CD4-positive, CD25-positive, alpha-beta regulatory T cell (primary cell): ENCODE results near the gene CACNA1F. TPM values are rescaled to one million over a fixed set of nuclear protein-coding genes. Genes with fewer than 3 reads are reported as not detected.

Source experiments
- ATAC-seq, 2 donors: fragments of 150-1000 bp; cut with Tn5 transposase; one replicate each; pipeline ENCODE4 v1.10.0; 2021; ENCODE audit warnings: low read depth in 2 of 2, moderate number of reproducible peaks in 2 of 2, moderate library complexity in 1 of 2
- DNase-seq, 3 donors: peaks; one replicate each; pipeline versions ENCODE4 v3.0.0 to v3.0.0-alpha.2; 2012 to 2022; ENCODE audit warnings: mixed read lengths in 1 of 3
- H3K27ac ChIP-seq: one replicate; pipeline ENCODE4 v1.7.0; 2013; ENCODE audit warnings: mild to moderate bottlenecking, low read length; ENCODE audit not compliant: insufficient read depth, poor library complexity, severe bottlenecking
- H3K27me3 ChIP-seq: one replicate; pipeline ENCODE4 v1.7.0; 2013; ENCODE audit warnings: low read length; ENCODE audit not compliant: control insufficient read depth, insufficient read depth
- H3K36me3 ChIP-seq: one replicate; pipeline ENCODE4 v1.7.0; 2013; ENCODE audit warnings: mild to moderate bottlenecking, low read length, moderate library complexity; ENCODE audit not compliant: control insufficient read depth, insufficient read depth
- H3K4me1 ChIP-seq: 2 replicates; pipeline ENCODE4 v1.7.0; 2013; ENCODE audit warnings: mild to moderate bottlenecking, low read length; ENCODE audit not compliant: insufficient read depth, control insufficient read depth, poor library complexity, severe bottlenecking
- H3K4me3 ChIP-seq: one replicate; pipeline ENCODE4 v1.7.0; 2013; ENCODE audit warnings: low read depth, mild to moderate bottlenecking, low read length, moderate library complexity
- H3K9me3 ChIP-seq, 2 experiments: 1 replicate in 1 of 2; 2 replicates in 1 of 2; pipeline ENCODE4 v1.7.0; 2013; ENCODE audit warnings: low read length in 2 of 2, mild to moderate bottlenecking in 1 of 2, moderate library complexity in 1 of 2; ENCODE audit not compliant: control insufficient read depth in 2 of 2
- H3K27ac Mint-ChIP-seq, 3 donors: one replicate each; pipeline ENCODE4 v1.8.0; 2020 to 2022; ENCODE audit warnings: mild to moderate bottlenecking in 3 of 3, mixed read lengths in 3 of 3, moderate library complexity in 2 of 3
- H3K27me3 Mint-ChIP-seq: one replicate; pipeline ENCODE4 v1.8.0; 2022; ENCODE audit warnings: mild to moderate bottlenecking, mixed read lengths
- H3K36me3 Mint-ChIP-seq: one replicate; pipeline ENCODE4 v1.8.0; 2020; ENCODE audit warnings: mixed read lengths
- H3K4me1 Mint-ChIP-seq, 4 donors: one replicate each; pipeline ENCODE4 v1.8.0; 2020 to 2022; ENCODE audit warnings: mixed read lengths in 4 of 4, mild to moderate bottlenecking in 1 of 4
- H3K4me3 Mint-ChIP-seq, 4 donors: one replicate each; pipeline ENCODE4 v1.8.0; 2020 to 2022; ENCODE audit warnings: mild to moderate bottlenecking in 4 of 4, mixed read lengths in 4 of 4, moderate library complexity in 3 of 4
- H3K9me3 Mint-ChIP-seq, 7 donors: one replicate each; pipeline ENCODE4 v1.8.0; 2020 to 2022; ENCODE audit warnings: mixed read lengths in 7 of 7, mild to moderate bottlenecking in 3 of 7, moderate library complexity in 2 of 7
- polyA plus RNA-seq, 4 donors: library from polyadenylated mRNA; unstranded; fragments of 300-500 nt; fragmentation: Illumina TruSeq; gene quantifications; one replicate each; pipeline ENCODE4 v1.2.3, GENCODE V29; 2021
- total RNA-seq: library from RNA; stranded (reverse); gene quantifications from one replicate; pipeline ENCODE4 v1.2.3, GENCODE V29; 2022

CACNA1F gene
- total and polyA plus RNA-seq, 5 donors from 2014 or later, result 0.69 TPM; not detected in 4

DNA sequence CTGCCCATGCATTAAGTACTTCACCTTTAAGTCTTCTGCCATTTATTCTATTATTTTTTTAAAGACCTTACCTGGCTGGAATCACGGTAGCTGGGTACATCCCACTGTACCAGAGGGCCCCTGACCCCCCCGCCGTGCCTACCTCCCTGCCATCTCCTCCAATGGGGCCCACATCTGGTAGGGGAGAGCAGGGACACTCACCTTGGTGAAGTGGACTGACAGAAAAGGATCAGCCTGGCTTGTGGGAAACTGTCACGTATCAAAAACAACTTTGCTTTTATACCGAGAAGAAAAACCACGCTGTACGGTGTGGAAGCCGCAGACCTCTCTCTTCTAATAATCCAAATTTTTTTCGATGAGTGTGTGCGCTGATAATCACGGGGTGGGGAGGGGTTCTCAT, 31.3 kb upstream of the CACNA1F start, which contains the start of gene FOXP3:
FOXP3 (minus strand) TSS at position 251 of the 400 bp plus-strand sequence. CDS start 6,205 bp downstream, outside the sequence.
- peaks cover 0 to 53% (median 19%) of the 10 kb centered on the region in 4 donors for H3K4me1 Mint-ChIP-seq
- ATAC-seq, result no peak
- Histone ChIP-seq H3K4me1 (peaks cover 59% of the 10 kb centered on the region), H3K4me3 (peak within 1 kb of the TSS; percentile 98), H3K27me3 (no peaks in the 10 kb centered on the region), H3K9me3 (no peaks in the 10 kb centered on the region), H3K36me3 (no peaks in the 10 kb centered on the region), H3K27ac (peak within 1 kb of the TSS; percentile 97)
- H3K36me3 Mint-ChIP-seq, result peaks cover 39% of the 10 kb centered on the region
- peak within 1 kb of the TSS; percentile 96 to 99 (median 98) for H3K27ac Mint-ChIP-seq
- H3K9me3 Mint-ChIP-seq, result peaks cover 0 to 2% (median 0%) of the 10 kb centered on the region in 7 donors
- peak in 2 of 3 donors; percentile 29 to 74 for DNase-seq
- H3K27me3 Mint-ChIP-seq, result no peaks in the 10 kb centered on the region
- H3K4me3 Mint-ChIP-seq, result peak within 1 kb of the TSS; percentile 96 to 100 (median 100)

DNA sequence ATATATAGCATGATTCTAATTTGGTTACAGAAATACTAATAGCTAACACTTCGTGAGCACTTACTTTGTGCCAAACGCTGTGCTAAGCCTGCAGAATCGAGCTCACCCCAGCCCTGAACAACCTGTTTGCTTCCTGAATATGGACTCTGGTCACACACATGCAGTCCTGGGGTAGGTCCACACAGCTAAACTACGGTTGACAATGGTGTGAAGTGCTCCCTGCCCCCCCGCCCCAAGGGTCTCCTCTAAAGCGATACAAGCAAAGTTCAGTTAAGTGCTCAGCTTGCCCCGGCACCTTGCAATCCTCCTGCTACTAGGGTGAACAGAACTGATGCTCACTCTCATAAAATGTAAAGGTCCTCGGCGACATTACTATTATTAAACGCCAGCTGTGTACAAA, 30.5 kb upstream of the CACNA1F start:
- Histone ChIP-seq H3K9me3 (no peaks in the 10 kb centered on the region), H3K27me3 (no peaks in the 10 kb centered on the region), H3K4me1 (peaks cover 66% of the 10 kb centered on the region), H3K36me3 (no peaks in the 10 kb centered on the region), H3K27ac (peak overlapping the region; percentile 97), H3K4me3 (peak overlapping the region; percentile 98)
- peak in 1 of 3 donors; percentile 64 for DNase-seq
- Mint-ChIP-seq H3K4me1 (peaks cover 0 to 58% (median 25%) of the 10 kb centered on the region in 4 donors), H3K36me3 (peaks cover 47% of the 10 kb centered on the region), H3K27ac (peak overlapping the region; percentile 96 to 97 (median 97)), H3K9me3 (peaks cover 0 to 2% (median 0%) of the 10 kb centered on the region in 7 donors), H3K27me3 (no peaks in the 10 kb centered on the region), H3K4me3 (peak overlapping the region; percentile 96 to 100 (median 100))
- no peak for ATAC-seq

DNA sequence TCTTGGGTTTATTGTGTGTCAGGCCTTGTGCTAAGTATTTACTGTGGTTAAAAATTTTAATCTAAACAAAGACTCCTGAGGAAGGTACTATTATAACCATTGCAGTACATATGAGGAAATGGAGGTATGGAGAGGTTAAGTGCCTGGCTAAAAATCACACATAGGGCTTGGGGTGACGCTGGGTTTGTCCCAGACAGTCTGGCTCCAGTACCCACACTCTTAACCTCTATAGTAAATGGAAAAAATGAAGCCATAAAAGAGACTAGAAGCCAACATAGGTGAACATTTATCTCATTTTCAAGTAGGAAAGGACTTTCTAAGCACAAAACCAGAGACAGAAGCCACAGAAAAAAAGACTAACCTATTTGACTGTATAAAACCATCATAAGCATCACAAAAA, 29.5 kb upstream of the CACNA1F start:
- H3K4me3 ChIP-seq, result peak overlapping the region; percentile 98
- Mint-ChIP-seq H3K4me3 (peak overlapping the region; percentile 96 to 100 (median 100)), H3K9me3 (peaks cover 0 to 2% (median 0%) of the 10 kb centered on the region in 7 donors), H3K4me1 (peaks cover 0 to 57% (median 20%) of the 10 kb centered on the region in 4 donors), H3K27ac (peak overlapping the region; percentile 85 to 97 (median 95)), H3K27me3 (no peaks in the 10 kb centered on the region), H3K36me3 (peaks cover 50% of the 10 kb centered on the region)
- H3K4me1 ChIP-seq, result peaks cover 68% of the 10 kb centered on the region
- H3K9me3 ChIP-seq, result no peaks in the 10 kb centered on the region
- no peaks in the 10 kb centered on the region for H3K27me3 ChIP-seq
- peak overlapping the region; percentile 81 for H3K27ac ChIP-seq
- DNase-seq (peak in 1 of 3 donors; percentile 42), ATAC-seq (no peak)
- peaks cover under 1% of the 10 kb centered on the region for H3K36me3 ChIP-seq

DNA sequence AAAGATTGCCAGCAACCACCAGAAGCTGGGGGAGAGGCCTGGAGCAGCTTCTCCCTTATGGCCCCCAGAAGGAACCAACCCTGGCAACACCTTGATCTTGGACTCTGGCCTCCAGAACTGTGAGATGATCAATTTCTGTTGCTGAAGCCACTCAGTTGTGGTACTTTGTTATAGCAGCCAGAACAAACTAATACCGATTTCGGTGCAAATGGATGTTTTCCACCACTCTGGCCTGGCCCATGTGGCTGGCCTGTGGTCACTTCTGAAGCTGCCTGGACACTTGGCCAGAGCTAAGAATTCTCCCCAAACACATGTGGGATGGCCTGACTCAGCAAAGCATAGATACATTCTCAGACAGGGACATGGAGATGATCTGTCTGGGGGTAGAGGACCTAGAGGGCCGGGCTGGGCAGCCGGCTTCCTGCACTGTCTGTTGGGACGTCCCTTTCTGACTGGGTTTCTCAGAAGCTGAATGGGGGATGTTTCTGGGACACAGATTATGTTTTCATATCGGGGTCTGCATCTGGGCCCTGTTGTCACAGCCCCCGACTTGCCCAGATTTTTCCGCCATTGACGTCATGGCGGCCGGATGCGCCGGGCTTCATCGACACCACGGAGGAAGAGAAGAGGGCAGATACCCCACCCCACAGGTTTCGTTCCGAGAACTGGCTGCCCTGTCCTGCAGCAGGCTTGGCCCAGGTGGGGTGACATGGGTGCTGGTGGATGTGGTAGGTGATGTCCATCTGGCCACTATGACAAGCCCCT, 27.3 kb upstream of the CACNA1F start:
- peaks cover 50% of the 10 kb centered on the region for H3K36me3 Mint-ChIP-seq
- peak overlapping the region; percentile 95 to 99 (median 97) for H3K27ac Mint-ChIP-seq
- Histone ChIP-seq H3K36me3 (peaks cover 18% of the 10 kb centered on the region), H3K4me3 (peak overlapping the region; percentile 98), H3K27me3 (no peaks in the 10 kb centered on the region), H3K4me1 (peaks cover 63% of the 10 kb centered on the region), H3K9me3 (no peaks in the 10 kb centered on the region), H3K27ac (peak overlapping the region; percentile 81)
- peaks cover 0 to 2% (median 0%) of the 10 kb centered on the region in 7 donors for H3K9me3 Mint-ChIP-seq
- ATAC-seq (peak; percentile 41 to 45), DNase-seq (peak; percentile 45 to 90 (median 54))
- H3K4me3 Mint-ChIP-seq, result peak overlapping the region; percentile 96 to 100 (median 100)
- H3K4me1 Mint-ChIP-seq, result peaks cover 0 to 56% (median 17%) of the 10 kb centered on the region in 4 donors
- H3K27me3 Mint-ChIP-seq, result no peaks in the 10 kb centered on the region

DNA sequence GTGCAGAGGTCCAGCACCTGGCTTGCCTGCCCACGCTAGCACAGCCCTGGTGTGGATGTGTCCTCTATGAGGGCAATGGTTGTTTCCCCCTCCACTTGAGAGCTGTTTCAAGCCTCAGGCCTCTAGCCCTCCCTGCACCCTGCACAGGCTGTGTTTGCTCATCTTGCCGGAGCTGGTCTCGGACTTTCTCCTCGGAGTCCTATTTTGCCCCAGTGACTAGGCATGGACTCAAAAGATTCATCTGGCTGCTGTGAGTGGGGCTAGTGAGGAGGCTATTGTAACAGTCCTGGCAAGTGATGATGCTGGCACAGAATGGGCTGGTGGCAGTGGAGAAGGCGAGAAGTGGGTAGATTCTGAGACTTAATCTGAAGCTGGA, 25.6 kb upstream of the CACNA1F start:
- Mint-ChIP-seq H3K27ac (peak overlapping the region; percentile 95 to 99 (median 97)), H3K27me3 (no peaks in the 10 kb centered on the region), H3K9me3 (peaks cover 0 to 2% (median 0%) of the 10 kb centered on the region in 7 donors), H3K36me3 (peaks cover 42% of the 10 kb centered on the region), H3K4me3 (peak overlapping the region; percentile 96 to 100 (median 100)), H3K4me1 (peaks cover 0 to 53% (median 17%) of the 10 kb centered on the region in 4 donors)
- Histone ChIP-seq H3K27ac (peak overlapping the region; percentile 81), H3K9me3 (no peaks in the 10 kb centered on the region), H3K36me3 (peaks cover 24% of the 10 kb centered on the region), H3K4me3 (peak overlapping the region; percentile 98), H3K27me3 (no peaks in the 10 kb centered on the region), H3K4me1 (peaks cover 60% of the 10 kb centered on the region)
- ATAC-seq (no peak), DNase-seq (peak in 1 of 3 donors; percentile 38)

DNA sequence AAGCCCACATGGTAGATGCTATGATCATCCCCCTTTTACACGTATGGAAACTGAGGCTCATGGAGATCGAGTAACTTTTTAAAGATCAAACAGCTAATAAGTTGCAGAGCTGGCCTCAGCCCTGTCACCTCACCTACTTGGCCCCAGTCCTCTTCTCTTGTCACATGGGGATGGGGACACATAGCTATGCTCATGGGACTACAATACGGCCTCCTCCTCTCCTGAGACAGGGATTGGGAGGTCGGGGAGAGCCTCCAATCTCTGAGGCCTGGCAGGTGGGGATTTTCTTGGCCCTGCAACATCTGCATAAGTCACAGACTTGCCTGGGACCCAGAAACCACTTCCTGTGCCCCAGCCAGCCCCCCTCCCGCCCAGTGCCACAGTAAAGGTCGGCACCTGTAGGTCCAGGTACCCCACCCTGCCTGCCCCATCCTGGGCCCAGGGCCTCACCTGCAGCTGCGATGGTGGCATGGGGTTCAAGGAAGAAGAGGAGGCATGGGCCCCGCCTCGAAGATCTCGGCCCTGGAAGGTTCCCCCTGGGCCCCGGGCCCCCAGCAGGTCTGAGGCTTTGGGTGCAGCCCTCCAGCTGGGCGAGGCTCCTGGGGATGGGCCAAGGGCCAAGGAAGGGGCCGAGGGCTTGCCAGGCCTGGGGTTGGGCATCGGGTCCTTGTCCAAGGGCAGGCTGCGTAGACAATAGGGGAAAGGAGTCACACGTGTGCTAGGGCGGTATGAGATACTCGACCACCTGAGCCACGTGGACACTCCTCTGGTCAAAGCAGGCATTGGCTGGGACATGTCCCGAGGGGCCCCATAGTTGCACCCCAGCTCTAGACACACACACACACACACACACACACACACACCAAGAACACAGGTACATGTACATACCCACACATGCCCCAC, 25.0 kb upstream of the CACNA1F start:
- peaks cover 65% of the 10 kb centered on the region for H3K4me1 ChIP-seq
- no peaks in the 10 kb centered on the region for H3K9me3 ChIP-seq
- no peaks in the 10 kb centered on the region for H3K27me3 ChIP-seq
- DNase-seq (peak; percentile 27 to 79 (median 36)), ATAC-seq (peak; percentile 26 to 28)
- H3K36me3 ChIP-seq, result peaks cover 30% of the 10 kb centered on the region
- H3K4me1 Mint-ChIP-seq, result peaks cover 0 to 59% (median 17%) of the 10 kb centered on the region in 4 donors
- H3K27ac Mint-ChIP-seq, result peak overlapping the region; percentile 95 to 99 (median 97)
- peak overlapping the region; percentile 96 to 100 (median 100) for H3K4me3 Mint-ChIP-seq
- peaks cover 0 to 2% (median 0%) of the 10 kb centered on the region in 7 donors for H3K9me3 Mint-ChIP-seq
- H3K36me3 Mint-ChIP-seq, result peaks cover 40% of the 10 kb centered on the region
- H3K4me3 ChIP-seq, result peak overlapping the region; percentile 98
- H3K27ac ChIP-seq, result peak overlapping the region; percentile 81
- H3K27me3 Mint-ChIP-seq, result no peaks in the 10 kb centered on the region
